Measurements from ENCODE around the gene FAM90A1. TPM values are rescaled to one million over a fixed set of nuclear protein-coding genes. Genes with fewer than 3 reads are reported as not detected.

Gene FAM90A1
- total RNA-seq, 1 experiment from 2014 or later, result 2.6 TPM

Other genes with a start within 250 kb of the FAM90A1 start
- gene FOXJ2, start 194.9 kb downstream of the FAM90A1 start, total RNA-seq (2014; rRNA removed; shearing (Covaris generic)), result 6.9 TPM in 2 replicates
- gene C3AR1, start 161.3 kb downstream of the FAM90A1 start, total RNA-seq (2014; rRNA removed; shearing (Covaris generic)), result not detected in 2 replicates
- gene NECAP1, start 145.3 kb downstream of the FAM90A1 start, total RNA-seq (2014; rRNA removed; shearing (Covaris generic)), result 42.6 and 50.1 TPM in 2 replicates
- 0.74 TPM in 1 of 2 replicates, not detected in the other for gene CLEC4A, start 104.0 kb downstream of the FAM90A1 start, total RNA-seq (2014; rRNA removed; shearing (Covaris generic))
- gene ZNF705A, start 70.6 kb downstream of the FAM90A1 start, total RNA-seq (2014; rRNA removed; shearing (Covaris generic)), result not detected in 2 replicates
- 0.07 and 0.31 TPM in 2 replicates for gene CLEC6A, start 228.3 kb upstream of the FAM90A1 start, total RNA-seq (2014; rRNA removed; shearing (Covaris generic))

All from H7 (cell line).